ENCODE measurements around the gene PMS2. TPM values are rescaled to one million over a fixed set of nuclear protein-coding genes. Genes with fewer than 3 reads are reported as not detected.
A peak's percentile ranks its signal among the peaks of the same experiment; 100 is the strongest.
"Not testable (repeated sequence)": the region's sequence is repeated elsewhere in the genome, so short reads cannot be mapped to it uniquely, and the experiment has no call there.

The PMS2 gene
- polyA plus RNA-seq (2013, experiment 1 of 2; ENCODE audit: insufficient read length): 9.3 TPM
- 12.0 TPM for polyA plus RNA-seq (2013, experiment 2 of 2; ENCODE audit: insufficient read length)

GRCh38 chr7:6008668-6009611 is at the start of gene PMS2, which contains the start of gene AIMP2:
Gene PMS2 (minus strand): TSS chr7:6009049. CDS start chr7:6009019, 30 bp downstream.
Gene AIMP2 (plus strand): TSS chr7:6009272. CDS start chr7:6009364, 92 bp downstream.
- DNase-seq: peak; percentile 99

- peak; percentile 3 for DNase-seq
Measured at GRCh38 chr7:6057316-6058129, 48.7 kb upstream of the PMS2 start.

- no peak for DNase-seq
Measured at GRCh38 chr7:6056616-6057015, 47.8 kb upstream of the PMS2 start.

- not testable (repeated sequence) for DNase-seq
Measured at GRCh38 chr7:6051185-6051584, 42.3 kb upstream of the PMS2 start.

DNA sequence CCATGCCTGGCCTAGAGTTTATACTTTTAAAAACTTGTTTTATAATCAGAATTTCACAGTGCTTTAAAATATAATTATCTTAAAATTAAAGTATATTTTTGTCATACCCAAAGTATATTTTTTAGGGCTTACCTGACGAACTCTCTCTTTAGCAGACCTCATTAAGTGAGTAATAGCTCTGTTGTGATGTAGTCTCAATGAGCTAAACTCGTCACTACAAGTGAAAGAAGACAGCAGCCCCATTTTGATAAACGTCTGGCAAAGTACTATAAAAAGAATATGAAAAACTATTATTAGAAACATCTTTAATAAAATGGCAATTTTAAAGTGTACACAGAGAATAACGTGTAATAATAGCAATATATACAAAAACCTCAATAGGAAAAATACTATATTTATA is 40.9 kb upstream of the PMS2 start:
- DNase-seq: no peak

- no peak for DNase-seq
Measured at GRCh38 chr7:6035686-6036085, 26.8 kb upstream of the PMS2 start.

- DNase-seq: no peak
Measured at GRCh38 chr7:6035165-6035564, 26.3 kb upstream of the PMS2 start.

- DNase-seq: no peak
Measured at GRCh38 chr7:6032641-6033040, 23.8 kb upstream of the PMS2 start.

DNA sequence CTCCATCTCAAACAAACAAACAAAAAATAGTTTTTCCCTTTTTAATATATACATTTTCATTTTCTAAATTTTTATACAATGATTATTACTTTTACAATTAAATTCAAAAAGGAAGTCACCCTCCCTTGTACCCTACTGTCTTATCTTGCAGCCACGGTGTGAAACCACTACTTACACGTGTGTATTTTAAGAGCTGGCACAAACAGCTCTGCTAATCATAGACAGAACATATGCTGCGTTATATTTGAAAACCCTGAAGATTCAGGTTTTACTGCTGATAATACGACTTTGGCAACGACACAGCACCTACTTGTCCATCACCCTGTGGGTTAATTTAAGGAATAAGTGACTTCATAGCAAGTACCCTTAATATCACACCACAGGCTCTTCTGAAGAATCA is 23.3 kb upstream of the PMS2 start:
- no peak for DNase-seq

DNA sequence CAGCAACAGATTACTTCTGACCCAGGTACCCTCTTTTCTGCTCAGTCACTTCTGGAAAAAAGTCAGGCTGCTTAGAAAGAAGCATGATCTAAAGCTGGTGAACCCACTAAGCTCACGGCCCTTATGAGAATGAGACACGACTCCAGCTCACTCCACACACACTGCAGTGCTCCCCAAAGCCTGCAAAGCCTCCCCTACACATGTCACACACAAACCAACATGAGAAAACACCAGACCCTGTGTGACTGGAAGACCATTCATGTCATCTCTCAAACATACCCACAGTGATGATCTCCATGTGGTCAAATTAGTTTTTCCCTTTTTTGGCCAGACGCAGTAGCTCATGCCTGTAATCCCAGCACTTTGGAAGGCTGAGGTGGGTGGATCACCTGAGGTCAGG is 22.7 kb upstream of the PMS2 start:
- DNase-seq: no peak

DNA sequence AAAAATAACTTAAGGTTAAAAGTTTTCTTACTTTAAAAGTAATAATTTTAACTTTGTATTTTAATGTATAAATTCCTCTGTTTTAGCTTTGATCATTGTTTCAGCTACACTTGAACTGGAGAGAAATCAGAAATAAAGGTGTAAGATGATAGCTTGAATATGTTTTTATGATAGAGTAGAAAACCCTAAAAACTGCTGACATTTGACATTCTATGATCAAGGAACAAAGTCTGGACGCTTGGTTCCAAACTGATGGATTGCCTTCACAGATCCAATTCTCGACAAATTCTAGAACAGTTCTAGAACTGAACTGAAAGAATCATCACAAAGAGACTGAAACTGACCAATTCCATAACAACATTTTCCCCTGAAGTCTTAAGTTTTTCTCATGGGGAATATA is 22.1 kb upstream of the PMS2 start, which contains the start of gene ANKRD61:
TSS of gene ANKRD61 (plus strand) at position 389 of the 400 bp plus-strand sequence. CDS start at position 389, 0 bp downstream.
- no peak for DNase-seq

DNA sequence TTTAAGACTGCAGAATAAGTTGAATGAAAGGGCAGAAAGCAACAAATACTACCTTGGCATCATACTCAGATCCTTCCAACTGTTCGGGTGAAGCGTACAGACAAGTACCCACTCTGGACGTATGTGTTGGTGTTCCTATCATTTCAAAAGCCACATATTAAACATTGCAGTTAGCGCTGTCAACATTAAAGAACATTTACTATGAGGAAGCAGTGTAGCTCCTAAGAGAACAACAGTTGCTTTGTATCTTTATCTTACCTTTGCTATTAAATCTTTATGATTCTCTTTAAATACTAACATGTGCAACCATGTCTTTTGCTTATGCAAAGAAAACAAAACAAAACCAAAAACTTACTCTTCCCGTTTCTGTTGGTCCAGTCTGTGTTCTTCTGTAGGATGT is 19.7 kb upstream of the PMS2 start:
- DNase-seq: no peak

DNA sequence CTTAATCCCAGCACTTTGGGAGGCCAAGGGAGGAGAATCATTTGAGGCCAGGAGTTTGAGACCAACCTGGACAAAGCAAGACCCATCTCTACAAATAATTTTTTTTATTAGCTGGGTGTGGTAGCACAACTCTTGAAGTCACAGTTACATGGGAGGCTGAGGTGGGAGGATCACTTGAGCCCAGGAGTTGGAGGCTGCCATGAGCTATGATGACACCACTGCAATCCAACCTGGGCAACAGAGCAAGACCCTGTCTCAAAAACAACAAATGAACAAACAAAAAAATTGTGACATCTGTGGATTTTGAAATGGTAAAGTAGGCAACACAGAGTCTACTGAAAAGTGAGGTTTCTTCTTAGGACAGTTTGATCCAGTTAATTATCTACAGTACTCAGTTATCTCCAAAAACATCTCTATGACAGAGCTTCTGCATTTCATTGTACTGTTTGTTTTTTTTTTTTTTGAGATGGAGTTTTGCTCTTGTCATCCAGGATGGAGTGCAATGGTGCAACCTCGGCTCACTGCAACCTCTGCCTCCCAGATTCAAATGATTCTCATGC is 19.0 kb upstream of the PMS2 start:
- DNase-seq: no peak

DNA sequence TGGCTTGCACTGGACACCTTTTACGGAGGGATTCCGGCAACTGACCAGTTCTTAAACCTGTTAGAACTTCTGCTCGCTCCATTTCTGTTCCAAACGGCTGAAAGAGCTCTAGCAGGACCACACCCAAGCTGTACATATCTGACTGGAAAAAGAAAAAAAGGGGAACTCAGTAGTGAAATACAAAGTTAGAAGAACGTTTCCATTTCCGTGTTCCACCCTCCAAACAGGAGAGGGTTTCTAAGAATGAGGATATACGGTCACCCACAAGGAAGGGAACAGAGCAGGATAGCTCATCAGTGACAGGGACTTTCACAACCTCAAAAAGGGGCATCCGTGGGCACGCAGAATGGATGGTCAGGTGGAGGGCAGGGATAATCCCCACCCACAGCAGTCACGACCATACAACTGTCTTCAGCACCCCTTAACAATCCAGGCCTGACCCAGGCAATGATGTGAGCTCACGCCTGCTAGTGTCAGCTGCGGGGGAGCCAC is 18.0 kb upstream of the PMS2 start:
- no peak for DNase-seq

DNA sequence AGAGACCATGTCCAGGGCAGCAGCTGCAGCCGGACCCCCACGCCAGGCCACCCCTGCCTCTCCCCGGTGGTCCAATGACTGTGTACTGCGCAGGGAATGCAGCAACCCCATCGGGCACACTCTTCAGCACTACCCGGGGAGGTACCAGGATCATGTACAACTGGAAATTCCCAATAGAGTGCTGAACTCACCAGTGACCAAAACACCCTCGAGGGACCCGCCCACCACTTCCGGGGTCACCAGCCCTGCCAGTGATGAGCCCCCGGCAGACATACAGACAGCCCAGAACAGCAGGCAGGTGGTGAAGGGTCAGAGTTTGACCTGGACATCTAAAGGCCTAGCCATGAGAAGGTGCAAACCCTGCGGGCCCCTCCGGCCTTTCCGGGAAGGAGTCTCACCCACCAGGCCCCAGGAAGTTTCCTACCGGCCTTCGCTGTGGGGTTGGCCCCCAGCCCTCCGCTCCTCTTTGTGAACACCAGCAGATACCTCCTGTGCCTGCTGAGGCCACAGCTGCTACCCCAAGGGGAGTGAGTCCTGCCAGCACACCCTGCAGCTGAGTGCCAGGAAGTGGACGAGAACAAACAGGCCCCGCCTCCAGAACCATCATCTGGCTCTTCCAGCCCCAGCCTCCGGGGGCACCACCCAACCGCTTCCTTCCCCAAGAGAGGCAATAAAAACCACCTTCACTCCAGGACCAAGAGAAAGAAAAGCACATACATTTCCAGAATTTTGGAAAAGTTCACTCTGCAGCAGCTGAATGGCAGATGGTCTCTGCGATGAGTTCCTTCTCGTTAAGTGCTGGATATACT is 17.4 kb upstream of the PMS2 start:
- peak; percentile 35 for DNase-seq

GRCh38 chr7:6023974-6024435 is 15.2 kb upstream of the PMS2 start:
- DNase-seq: no peak

- DNase-seq: no peak
Measured at GRCh38 chr7:6022707-6023106, 13.9 kb upstream of the PMS2 start.

DNA sequence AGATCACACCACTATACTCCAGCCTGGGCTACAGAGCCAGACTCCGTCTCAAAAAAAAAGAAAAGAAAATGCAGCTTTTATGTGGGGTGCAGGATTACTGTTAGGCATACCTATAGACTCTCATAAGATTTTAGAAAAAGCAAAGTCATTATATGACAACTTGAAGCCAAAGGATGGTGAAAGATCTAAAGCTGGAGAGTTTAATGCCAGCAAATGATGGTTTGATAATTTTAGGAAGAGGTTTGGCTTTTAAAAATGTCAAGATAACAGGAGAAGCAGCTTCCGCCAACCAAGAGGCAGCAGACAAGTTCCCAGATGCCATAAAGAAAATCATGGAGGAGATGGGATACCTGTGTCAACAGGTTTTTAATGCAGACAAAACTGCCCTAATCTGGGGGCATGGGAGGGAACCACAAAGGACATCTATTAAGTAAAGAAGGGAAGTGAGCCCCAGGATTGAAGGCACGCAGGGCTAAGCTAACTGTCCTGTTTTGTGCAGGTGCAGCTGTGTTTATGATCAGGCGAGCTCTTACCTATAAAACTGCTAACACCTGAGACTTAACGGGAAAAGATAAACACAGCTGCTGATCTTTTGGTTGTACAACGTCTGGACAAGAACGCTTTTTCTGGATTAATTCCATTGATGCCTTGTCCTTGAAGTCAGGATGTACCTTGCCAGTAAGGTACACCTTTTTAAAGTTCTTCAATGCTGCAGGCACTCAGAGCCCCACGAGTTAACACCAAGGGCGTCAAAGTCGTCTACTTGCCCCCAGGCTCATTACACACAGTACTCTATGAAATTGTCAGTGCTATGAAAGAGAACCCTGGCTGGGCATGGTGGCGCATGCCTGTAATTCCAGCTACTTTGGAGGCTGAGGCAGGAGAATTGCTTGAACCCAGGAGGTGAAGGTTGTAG is 11.8 kb upstream of the PMS2 start:
- DNase-seq: no peak

GRCh38 chr7:6016653-6016966 is 7.8 kb upstream of the PMS2 start:
- no peak for DNase-seq

DNA sequence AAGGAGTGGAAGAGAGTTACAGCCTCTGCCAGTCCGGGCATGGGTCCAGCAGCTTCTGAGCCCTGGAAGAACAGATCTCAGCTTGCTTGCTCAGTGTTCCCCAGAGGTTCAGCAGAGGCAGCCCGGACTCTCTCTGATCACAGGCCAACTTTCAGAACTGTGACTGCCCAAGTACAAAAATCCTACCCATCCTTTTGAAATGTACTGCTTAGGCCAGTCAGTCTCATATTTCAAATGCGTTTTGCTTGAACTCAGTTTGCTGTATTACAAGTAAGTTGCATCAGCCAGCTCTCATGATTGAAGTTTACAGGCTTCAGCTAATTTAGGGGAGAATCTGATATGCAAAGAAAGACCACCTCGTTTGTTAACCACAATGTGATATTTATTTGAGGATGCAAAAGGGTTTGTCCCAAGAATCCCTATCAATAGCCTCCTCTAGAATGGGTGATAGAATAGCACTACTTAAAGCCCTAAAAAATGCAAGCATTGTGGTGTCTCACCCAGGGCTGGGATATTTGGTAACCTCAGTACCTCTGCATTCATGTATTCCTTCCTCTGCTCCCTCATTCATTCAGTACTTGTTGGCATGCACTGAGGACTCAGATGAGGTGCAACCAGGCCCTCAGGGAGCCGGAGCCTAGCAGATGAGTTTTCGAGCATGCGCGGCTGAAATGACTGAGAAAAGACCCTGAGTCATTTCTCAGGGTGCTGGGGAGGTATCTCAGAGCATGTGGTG is 7.2 kb upstream of the PMS2 start:
- DNase-seq: peak; percentile 97
